HCT116 (cell line): Measurements from ENCODE around the gene CPNE7. TPM values are rescaled to one million over a fixed set of nuclear protein-coding genes. Genes with fewer than 3 reads are reported as not detected.

Experiments used
- ATAC-seq: fragments of 200-7000 bp; cut with Tn5 transposase; 2 replicates; pipeline ENCODE4 v1.9.1; 2020; ENCODE audit warnings: mild to moderate bottlenecking, moderate library complexity
- BruUV-seq: library from RNA; stranded (reverse); fragments of 400-500 nt; replicated peaks from 2 replicates; lab custom pipeline; 2021; lab: Mats Ljungman, UMichigan
- CTCF ChIA-PET: fragments of 300-600 bp; sonication (Branson Sonifier 250); formaldehyde crosslinking; loops from one replicate; lab custom pipeline; 2021; ENCODE audit warnings: antibody characterized with exemption; lab: Charles Lee
- POLR2A ChIA-PET: fragments of 300-600, 350-600 bp; sonication (Branson Sonifier 250); formaldehyde crosslinking; loops from one replicate; lab custom pipeline; 2021; ENCODE audit warnings: antibody characterized with exemption; lab: Charles Lee
- RAD21 ChIA-PET, 2 experiments: fragments of 300-600 bp; sonication (Branson Sonifier 250); formaldehyde crosslinking; loops; one replicate each; lab custom pipeline; 2023; ENCODE audit warnings: low total read pairs in 2 of 2; ENCODE audit not compliant: uncharacterized antibody in 2 of 2, unreplicated experiment in 2 of 2, low non-redundant PET in 1 of 2; lab: Charles Lee
- DNase-seq: peaks from one replicate; pipeline ENCODE4 v3.0.0-alpha.2; 2010; ENCODE audit warnings: low read depth, low spot score
- H2AFZ ChIP-seq: fragments of 200-600 bp; shearing (Covaris generic), sonication (generic); 2 replicates; pipeline ENCODE4 v1.6.1; 2017; ENCODE audit warnings: low read depth, mixed run types, mixed read lengths, antibody characterized with exemption, low read length; ENCODE audit not compliant: poor library complexity, severe bottlenecking
- H3K27ac ChIP-seq: 2 replicates; pipeline ENCODE4 v1.5.1; 2012; ENCODE audit warnings: low read depth, low read length
- H3K27me3 ChIP-seq: fragments of 200-600 bp; sonication (generic); 2 replicates; pipeline ENCODE4 v1.6.1; 2016; ENCODE audit warnings: mixed run types, low read length, mixed read lengths; ENCODE audit not compliant: insufficient read depth
- H3K36me3 ChIP-seq, 2 experiments: fragments of 200-500 bp in 1 of 2; fragments of 200-600 bp in 1 of 2; sonication (Bioruptor generic) in 1 of 2; sonication (generic) in 1 of 2; 2 replicates each; pipeline versions ENCODE4 v1.5.1 to v1.6.1; 2014 to 2016; ENCODE audit warnings: low read length in 2 of 2, inconsistent platforms in 1 of 2, mixed read lengths in 1 of 2, mixed run types in 1 of 2; ENCODE audit not compliant: insufficient read depth in 2 of 2, control insufficient read depth in 1 of 2
- H3K4me1 ChIP-seq, 2 experiments: fragments of 200-600 bp in 1 of 2; sonication (generic) in 1 of 2; 2 replicates each; pipeline versions ENCODE4 v1.5.1 to v1.6.1; 2012 to 2017; ENCODE audit warnings: low read length in 2 of 2, inconsistent platforms in 1 of 2, mild to moderate bottlenecking in 1 of 2, mixed read lengths in 1 of 2, mixed run types in 1 of 2, moderate library complexity in 1 of 2; ENCODE audit not compliant: insufficient read depth in 2 of 2, control insufficient read depth in 1 of 2
- H3K4me2 ChIP-seq: fragments of 200-600 bp; sonication (generic); 2 replicates; pipeline ENCODE4 v1.6.1; 2017; ENCODE audit warnings: mixed run types, low read length, mixed read lengths
- H3K4me3 ChIP-seq, 2 experiments: fragments of 200-600 bp in 1 of 2; sonication (generic) in 1 of 2; replicated peaks in 1 of 2; 2 replicates each; pipeline ENCODE4 v1.5.1; 2011 to 2016; ENCODE audit warnings: low read length in 2 of 2, control low read depth in 1 of 2, low read depth in 1 of 2, mild to moderate bottlenecking in 1 of 2, mixed read lengths in 1 of 2, mixed run types in 1 of 2
- H3K79me2 ChIP-seq: fragments of 200-600 bp; sonication (generic); 2 replicates; pipeline ENCODE4 v1.6.1; 2017; ENCODE audit warnings: mild to moderate bottlenecking, mixed run types, low read length, moderate library complexity, mixed read lengths; ENCODE audit not compliant: insufficient read depth
- H3K9ac ChIP-seq: fragments of 200-600 bp; sonication (generic); 2 replicates; pipeline ENCODE4 v1.6.1; 2016; ENCODE audit warnings: low read length, mixed read lengths
- H3K9me2 ChIP-seq: fragments of 200-600 bp; sonication (generic), shearing (Covaris generic); 2 replicates; pipeline ENCODE4 v1.6.1; 2017; ENCODE audit warnings: mixed run types, mild to moderate bottlenecking, moderate library complexity; ENCODE audit not compliant: insufficient read depth
- H3K9me3 ChIP-seq, 2 experiments: fragments of 200-500 bp in 1 of 2; fragments of 200-600 bp in 1 of 2; sonication (Bioruptor generic) in 1 of 2; sonication (generic) in 1 of 2; 2 replicates each; pipeline ENCODE4 v1.6.1; 2014 to 2017; ENCODE audit warnings: low read length in 2 of 2, mixed read lengths in 2 of 2, inconsistent platforms in 1 of 2, low read depth in 1 of 2, mild to moderate bottlenecking in 1 of 2, mixed run types in 1 of 2, moderate library complexity in 1 of 2; ENCODE audit not compliant: control insufficient read depth in 1 of 2, insufficient read depth in 1 of 2
- H4K20me1 ChIP-seq: fragments of 200-600 bp; sonication (generic), shearing (Covaris generic); 2 replicates; pipeline ENCODE4 v1.6.1; 2017; ENCODE audit warnings: mixed run types, mild to moderate bottlenecking, moderate library complexity; ENCODE audit not compliant: insufficient read depth
- SIN3A ChIP-seq: IDR thresholded peaks from 2 replicates; pipeline ENCODE4 v1.6.1; 2012; ENCODE audit warnings: low read depth
- ZFX ChIP-seq: fragments of 450-650 bp; IDR thresholded peaks from 2 replicates; pipeline ENCODE4 v1.6.1; 2017
- intact Hi-C: fragments of 100-400 bp; cut with micrococcal nuclease; formaldehyde crosslinking; loops from 2 replicates; pipeline ENCODE4 v1.10.0; 2022
- total RNA-seq: library from RNA; stranded (reverse); gene quantifications from one replicate; pipeline ENCODE4 v1.2.1, GENCODE V29; 2021; ENCODE audit not compliant: unreplicated experiment
- TF ChIP-seq, protein P1 (sequence below): IDR thresholded peaks from 2 replicates; pipeline ENCODE4 v1.6.1; 2012
- TF ChIP-seq, protein P2 (sequence below): IDR thresholded peaks from 2 replicates; pipeline ENCODE4 v1.6.1; 2011; ENCODE audit warnings: mild to moderate bottlenecking, low read length, moderate library complexity; ENCODE audit not compliant: insufficient replicate concordance; ENCODE audit errors: extremely low read depth

Gene CPNE7
- total RNA-seq, 1 experiment from 2014 or later = 201 TPM

DNA sequence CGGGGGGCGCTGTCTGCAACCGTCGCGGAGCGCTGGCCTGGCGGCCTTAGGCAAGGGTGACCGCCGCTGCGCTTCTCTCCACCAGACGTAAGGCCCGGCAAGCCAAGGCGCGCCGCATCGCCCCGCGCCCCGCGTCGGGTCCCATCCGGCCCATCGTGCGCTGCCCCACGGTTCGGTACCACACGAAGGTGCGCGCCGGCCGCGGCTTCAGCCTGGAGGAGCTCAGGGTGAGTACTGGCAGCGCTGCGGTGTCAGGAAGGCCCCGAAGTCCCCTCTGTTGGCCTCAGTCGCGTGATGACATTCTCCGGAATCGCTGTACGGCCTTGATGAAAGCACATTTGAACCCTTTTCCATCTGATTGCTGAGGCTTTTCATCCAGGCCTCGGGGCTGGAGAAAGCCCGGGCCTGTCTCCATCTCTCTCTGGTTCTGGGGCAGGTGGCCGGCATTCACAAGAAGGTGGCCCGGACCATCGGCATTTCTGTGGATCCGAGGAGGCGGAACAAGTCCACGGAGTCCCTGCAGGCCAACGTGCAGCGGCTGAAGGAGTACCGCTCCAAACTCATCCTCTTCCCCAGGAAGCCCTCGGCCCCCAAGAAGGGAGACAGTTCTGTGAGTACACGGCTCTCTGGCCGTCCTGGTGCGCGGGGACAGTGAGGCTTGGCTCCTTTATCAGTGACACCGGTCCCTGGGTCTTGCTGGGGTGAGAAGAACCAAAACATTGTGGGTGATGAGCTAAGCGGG lies 14.2 kb upstream of the CPNE7 start:
- Histone ChIP-seq H3K27ac (peak overlapping the region; percentile 96), H3K4me3 (peak overlapping the region; percentile 83 to 89), H3K4me1 (peaks cover 54 to 75% of the 10 kb centered on the region in 2 experiments), H3K9me2 (no peaks in the 10 kb centered on the region), H3K4me2 (peak overlapping the region; percentile 84), H3K9ac (peak overlapping the region; percentile 96), H3K27me3 (no peaks in the 10 kb centered on the region), H4K20me1 (peaks cover 42% of the 10 kb centered on the region; the same call in 1 of the 2 replicates), H3K79me2 (peaks cover 50% of the 10 kb centered on the region), H2AFZ (no peak overlapping the region), H3K9me3 (no peaks in the 10 kb centered on the region), H3K36me3 (peaks cover 23 to 34% of the 10 kb centered on the region in 2 experiments)
- intact Hi-C loops = loop anchor here (10.0 kb wide), 1 partner anchor 747 kb away; the partner anchor contains the start of gene APRT
- BruUV-seq = no TSS peak
- ATAC-seq (no peak), DNase-seq (no peak)
- POLR2A ChIA-PET = interaction anchor here (0.9 kb wide), 1 partner anchor 139 kb away, joined by 3 read pairs; no protein-coding TSS in a partner anchor
- RAD21 ChIA-PET = no interaction called here
- TF ChIP-seq, protein P1, sequence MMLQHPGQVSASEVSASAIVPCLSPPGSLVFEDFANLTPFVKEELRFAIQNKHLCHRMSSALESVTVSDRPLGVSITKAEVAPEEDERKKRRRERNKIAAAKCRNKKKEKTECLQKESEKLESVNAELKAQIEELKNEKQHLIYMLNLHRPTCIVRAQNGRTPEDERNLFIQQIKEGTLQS = no peak
- TF ChIP-seq SIN3A (no peak), ZFX (peak; percentile 64; the same call in 1 of the 2 replicates)
- TF ChIP-seq, protein P2, sequence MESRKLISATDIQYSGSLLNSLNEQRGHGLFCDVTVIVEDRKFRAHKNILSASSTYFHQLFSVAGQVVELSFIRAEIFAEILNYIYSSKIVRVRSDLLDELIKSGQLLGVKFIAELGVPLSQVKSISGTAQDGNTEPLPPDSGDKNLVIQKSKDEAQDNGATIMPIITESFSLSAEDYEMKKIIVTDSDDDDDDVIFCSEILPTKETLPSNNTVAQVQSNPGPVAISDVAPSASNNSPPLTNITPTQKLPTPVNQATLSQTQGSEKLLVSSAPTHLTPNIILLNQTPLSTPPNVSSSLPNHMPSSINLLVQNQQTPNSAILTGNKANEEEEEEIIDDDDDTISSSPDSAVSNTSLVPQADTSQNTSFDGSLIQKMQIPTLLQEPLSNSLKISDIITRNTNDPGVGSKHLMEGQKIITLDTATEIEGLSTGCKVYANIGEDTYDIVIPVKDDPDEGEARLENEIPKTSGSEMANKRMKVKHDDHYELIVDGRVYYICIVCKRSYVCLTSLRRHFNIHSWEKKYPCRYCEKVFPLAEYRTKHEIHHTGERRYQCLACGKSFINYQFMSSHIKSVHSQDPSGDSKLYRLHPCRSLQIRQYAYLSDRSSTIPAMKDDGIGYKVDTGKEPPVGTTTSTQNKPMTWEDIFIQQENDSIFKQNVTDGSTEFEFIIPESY = no peak
- CTCF ChIA-PET = no interaction called here
